ENCODE data around the gene RUBCNL. TPM values are rescaled to one million over a fixed set of nuclear protein-coding genes. Genes with fewer than 3 reads are reported as not detected.

The RUBCNL gene
- total and polyA plus RNA-seq, 2 experiments from 2014 or later = 0.44 to 1.0 TPM

DNA sequence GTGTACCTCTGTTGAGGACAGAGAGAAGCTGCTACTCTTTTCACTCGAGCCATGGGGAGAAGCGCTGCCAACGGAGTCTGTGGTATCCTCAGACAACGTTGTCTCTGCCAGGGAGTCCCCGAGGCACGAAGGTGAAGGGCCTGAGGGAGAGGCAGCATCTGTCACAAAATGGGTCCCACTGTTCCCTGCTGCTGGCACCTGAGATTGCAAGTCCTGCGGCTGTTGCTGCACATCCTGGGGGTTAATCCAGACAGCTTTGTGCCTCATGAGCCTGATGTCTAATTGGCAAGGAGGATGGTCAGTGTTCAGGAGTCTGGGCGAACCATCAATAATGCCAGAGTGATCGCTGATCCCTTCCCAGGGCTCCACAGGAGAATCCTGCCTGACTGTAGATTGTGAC lies 15.0 kb downstream of the RUBCNL start:
- Histone ChIP-seq H3K27me3 (no peaks in the 10 kb centered on the region), H3K4me3 (no peak overlapping the region), H3K4me1 (ENCODE audit: insufficient read depth) (peaks cover 15% of the 10 kb centered on the region), H3K79me2 (no peaks in the 10 kb centered on the region), H3K9me2 (replicated peaks; ENCODE audit: insufficient read depth) (no peaks in the 10 kb centered on the region), H4K20me1 (ENCODE audit: insufficient read depth, poor library complexity, severe bottlenecking) (no peaks in the 10 kb centered on the region), H2AFZ (no peak overlapping the region), H3K36me3 (replicated peaks; ENCODE audit: insufficient read depth, low read depth) (no peaks in the 10 kb centered on the region), H3K27ac (no peak overlapping the region), H3K4me2 (no peak overlapping the region), H3K9me3 (ENCODE audit: low read depth) (no peaks in the 10 kb centered on the region)
- 96% methylated on average over 9 of the region's 9 CpGs for WGBS (ENCODE audit: low lambda C conversion rate, missing lambda C conversion rate)
- TF ChIP-seq EZH2 (IDR thresholded peaks at IDR 0.05; ENCODE audit: borderline replicate concordance) (no peak), CTCF (IDR thresholded peaks at IDR 0.05; ENCODE audit: poor library complexity) (no peak)
- no peak for DNase-seq (ENCODE audit: low spot score)

DNA sequence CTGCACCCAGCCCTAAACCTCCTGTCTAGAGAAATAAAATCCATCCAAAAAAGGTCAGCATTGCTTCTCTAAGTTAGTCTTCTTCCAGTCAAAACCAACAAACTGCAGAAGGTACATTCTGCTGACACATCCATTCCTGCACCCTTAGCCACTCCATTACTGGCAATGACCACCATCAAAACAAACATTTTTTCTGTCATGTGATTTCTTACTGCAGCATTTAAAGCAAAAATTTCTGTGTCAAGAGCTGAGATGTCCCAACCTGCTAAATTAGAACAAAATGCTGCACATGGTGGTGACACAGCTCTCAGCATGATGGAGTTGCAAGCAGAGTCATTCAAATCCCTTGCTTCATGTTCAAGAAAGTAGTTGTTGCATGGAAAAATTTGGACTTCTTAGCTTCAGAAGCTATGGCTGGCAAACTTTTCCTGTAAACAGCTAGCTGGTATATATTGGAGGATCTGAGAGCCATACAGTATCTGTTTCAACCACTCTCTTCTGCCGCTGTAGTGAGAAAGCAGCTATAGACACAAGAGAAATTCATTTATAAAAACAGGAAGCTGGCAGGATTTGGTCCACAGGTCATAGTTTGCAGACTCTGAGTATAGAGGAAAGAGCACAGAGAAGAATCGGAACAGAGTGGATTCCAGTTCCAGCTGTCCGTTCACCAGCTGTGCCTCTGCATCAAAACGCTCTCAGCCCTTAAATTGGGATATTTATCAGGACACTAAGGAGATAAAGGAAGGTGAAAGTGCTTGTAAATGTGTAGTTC lies 17.4 kb downstream of the RUBCNL start:
- no peaks in the 10 kb centered on the region for H3K27me3 ChIP-seq
- no peaks in the 10 kb centered on the region for H3K9me2 ChIP-seq (replicated peaks; ENCODE audit: insufficient read depth)
- TF ChIP-seq EZH2phosphoT487 (IDR thresholded peaks at IDR 0.05; ENCODE audit: low read depth, severe bottlenecking, unreplicated experiment) (no peak), EZH2 (IDR thresholded peaks at IDR 0.05; ENCODE audit: borderline replicate concordance) (no peak), CTCF (IDR thresholded peaks at IDR 0.05; ENCODE audit: poor library complexity) (no peak)
- peak; percentile 27 for DNase-seq (ENCODE audit: low spot score)
- H3K36me3 ChIP-seq (replicated peaks; ENCODE audit: insufficient read depth, low read depth) = no peaks in the 10 kb centered on the region
- H3K4me2 ChIP-seq = peak overlapping the region; percentile 53
- peaks cover 15% of the 10 kb centered on the region for H3K4me1 ChIP-seq (ENCODE audit: insufficient read depth)
- WGBS (ENCODE audit: low lambda C conversion rate, missing lambda C conversion rate) = 55% methylated on average over 4 of the region's 4 CpGs
- no peak overlapping the region for H3K4me3 ChIP-seq
- H2AFZ ChIP-seq = peak overlapping the region; percentile 44
- no peaks in the 10 kb centered on the region for H3K79me2 ChIP-seq
- H3K27ac ChIP-seq = peak overlapping the region; percentile 54
- H3K9me3 ChIP-seq (ENCODE audit: low read depth) = no peaks in the 10 kb centered on the region
- H4K20me1 ChIP-seq (ENCODE audit: insufficient read depth, poor library complexity, severe bottlenecking) = no peaks in the 10 kb centered on the region

- Histone ChIP-seq H3K36me3 (replicated peaks; ENCODE audit: insufficient read depth, low read depth) (no peaks in the 10 kb centered on the region), H3K9me2 (replicated peaks; ENCODE audit: insufficient read depth) (no peaks in the 10 kb centered on the region), H3K79me2 (no peaks in the 10 kb centered on the region), H3K4me3 (no peak overlapping the region), H4K20me1 (ENCODE audit: insufficient read depth, poor library complexity, severe bottlenecking) (no peaks in the 10 kb centered on the region), H2AFZ (no peak overlapping the region), H3K27ac (no peak overlapping the region), H3K9me3 (ENCODE audit: low read depth) (no peaks in the 10 kb centered on the region), H3K27me3 (no peaks in the 10 kb centered on the region), H3K4me1 (ENCODE audit: insufficient read depth) (peaks cover 11% of the 10 kb centered on the region), H3K4me2 (no peak overlapping the region)
- TF ChIP-seq EZH2 (IDR thresholded peaks at IDR 0.05; ENCODE audit: borderline replicate concordance) = no peak
- TF ChIP-seq CTCF (IDR thresholded peaks at IDR 0.05; ENCODE audit: poor library complexity) = no peak
- TF ChIP-seq EZH2phosphoT487 (IDR thresholded peaks at IDR 0.05; ENCODE audit: low read depth, severe bottlenecking, unreplicated experiment) = no peak
- no peak for DNase-seq (ENCODE audit: low spot score)
- WGBS (ENCODE audit: low lambda C conversion rate, missing lambda C conversion rate) = 76% methylated on average over 3 of the region's 3 CpGs
These were observed 19.3 kb downstream of the RUBCNL start for GRCh38 chr13:46367617-46368327.
